Thyroid gland (tissue), 4 donors: ENCODE results near the gene AP4S1.

Source experiments
- POLR2A ChIP-seq, 2 donors: fragments of 450-650 bp; IDR thresholded peaks; one replicate each; pipeline ENCODE4 v1.6.1; 2017; ENCODE audit warnings: antibody characterized with exemption in 2 of 2, mild to moderate bottlenecking in 2 of 2, moderate library complexity in 1 of 2
- TF ChIP-seq, protein P1 (sequence below), 6 experiments: fragments of 200-600 bp in 3 of 6; fragments of 450-650 bp in 3 of 6; sonication (generic) in 3 of 6; IDR thresholded peaks; one replicate each; pipeline ENCODE4 v1.5.1; 2016 to 2019; ENCODE audit warnings: antibody characterized with exemption in 6 of 6, mild to moderate bottlenecking in 2 of 6, inconsistent platforms in 1 of 6, moderate library complexity in 1 of 6

GRCh38 chr14:31021576-31021949 is 3.9 kb upstream of the AP4S1 start:
- TF ChIP-seq, protein P1, sequence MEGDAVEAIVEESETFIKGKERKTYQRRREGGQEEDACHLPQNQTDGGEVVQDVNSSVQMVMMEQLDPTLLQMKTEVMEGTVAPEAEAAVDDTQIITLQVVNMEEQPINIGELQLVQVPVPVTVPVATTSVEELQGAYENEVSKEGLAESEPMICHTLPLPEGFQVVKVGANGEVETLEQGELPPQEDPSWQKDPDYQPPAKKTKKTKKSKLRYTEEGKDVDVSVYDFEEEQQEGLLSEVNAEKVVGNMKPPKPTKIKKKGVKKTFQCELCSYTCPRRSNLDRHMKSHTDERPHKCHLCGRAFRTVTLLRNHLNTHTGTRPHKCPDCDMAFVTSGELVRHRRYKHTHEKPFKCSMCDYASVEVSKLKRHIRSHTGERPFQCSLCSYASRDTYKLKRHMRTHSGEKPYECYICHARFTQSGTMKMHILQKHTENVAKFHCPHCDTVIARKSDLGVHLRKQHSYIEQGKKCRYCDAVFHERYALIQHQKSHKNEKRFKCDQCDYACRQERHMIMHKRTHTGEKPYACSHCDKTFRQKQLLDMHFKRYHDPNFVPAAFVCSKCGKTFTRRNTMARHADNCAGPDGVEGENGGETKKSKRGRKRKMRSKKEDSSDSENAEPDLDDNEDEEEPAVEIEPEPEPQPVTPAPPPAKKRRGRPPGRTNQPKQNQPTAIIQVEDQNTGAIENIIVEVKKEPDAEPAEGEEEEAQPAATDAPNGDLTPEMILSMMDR (IDR thresholded peaks at IDR 0.05), result no peak
- peak in 1 of 2 donors; percentile 7 for TF ChIP-seq POLR2A (IDR thresholded peaks at IDR 0.05)
